Body of pancreas (tissue), 4 donors: ENCODE measurements around the gene THTPA. TPM values are rescaled to one million over a fixed set of nuclear protein-coding genes. Genes with fewer than 3 reads are reported as not detected.

Source experiments
- ATAC-seq: fragments of 150-250 bp; one replicate; pipeline ENCODE4 v1.9.1; 2016
- DNase-seq, 4 donors: peaks; one replicate each; pipeline ENCODE4 v3.0.0-alpha.2; 2019
- H3K27ac ChIP-seq, 4 donors: fragments of 200-600 bp; sonication (generic); 1 replicate in 3 of 4; 2 replicates in 1 of 4; pipeline versions ENCODE4 v1.5.1 to v1.6.1; 2016 to 2019; ENCODE audit warnings: mild to moderate bottlenecking in 1 of 4, mixed read lengths in 1 of 4, moderate library complexity in 1 of 4
- H3K27me3 ChIP-seq, 2 donors: fragments of 200-600 bp; sonication (generic); one replicate each; pipeline ENCODE4 v1.6.0; 2016; ENCODE audit warnings: mild to moderate bottlenecking in 1 of 2
- H3K36me3 ChIP-seq, 2 donors: fragments of 200-600 bp; sonication (generic); replicated peaks in 1 of 2; 2 replicates each; pipeline ENCODE4 v1.5.1; 2016; ENCODE audit warnings: low read depth in 2 of 2; ENCODE audit not compliant: insufficient read depth in 1 of 2
- H3K4me1 ChIP-seq: fragments of 200-600 bp; sonication (generic); one replicate; pipeline ENCODE4 v1.6.0; 2016
- H3K4me3 ChIP-seq, 2 donors: fragments of 200-600 bp; sonication (generic); 1 replicate in 1 of 2; 2 replicates in 1 of 2; pipeline ENCODE4 v1.5.1; 2016 to 2019
- H3K9me3 ChIP-seq, 3 donors: fragments of 200-600 bp; sonication (generic); 1 replicate in 2 of 3; 2 replicates in 1 of 3; pipeline ENCODE4 v1.5.1; 2016
- CTCF ChIP-seq, 7 experiments: fragments of 450-650 bp in 4 of 7; fragments of 200-600 bp in 3 of 7; sonication (generic) in 3 of 7; IDR thresholded peaks; one replicate each; pipeline ENCODE4 v1.5.1; 2016 to 2019; ENCODE audit warnings: antibody characterized with exemption in 7 of 7
- POLR2A ChIP-seq, 3 donors: fragments of 450-650 bp; IDR thresholded peaks; one replicate each; pipeline ENCODE4 v1.6.1; 2016; ENCODE audit warnings: antibody characterized with exemption in 3 of 3, mild to moderate bottlenecking in 2 of 3
- WGBS, 2 donors: methylation state at CpG; one replicate each; pipeline ENCODE4 v1.1.5; 2017; 5-methylcytosine and 5-hydroxymethylcytosine counted together
- intact Hi-C: fragments of 100-400 bp; cut with DNase I; formaldehyde crosslinking; loops from one replicate; pipeline ENCODE4 v1.15.1; 2023
- total RNA-seq, 2 donors: library from RNA; depleted of rRNA; stranded (reverse); fragments of >200 nt; gene quantifications; one replicate each; pipeline ENCODE4 v1.1.0, GENCODE V29; 2016

The THTPA gene
- total RNA-seq, 2 donors from 2014 or later, result 11.7 to 43.2 TPM

- Histone ChIP-seq H3K4me1 (no peaks in the 10 kb centered on the region), H3K36me3 (no peaks in the 10 kb centered on the region), H3K4me3 (no peak overlapping the region), H3K27me3 (no peaks in the 10 kb centered on the region), H3K9me3 (no peaks in the 10 kb centered on the region), H3K27ac (no peak overlapping the region)
- no peak for TF ChIP-seq CTCF (IDR thresholded peaks at IDR 0.05)
- no peak for TF ChIP-seq POLR2A (IDR thresholded peaks at IDR 0.05)
- intact Hi-C loops, result no loop called here
- ATAC-seq (no peak), DNase-seq (no peak)
- 67 to 74% methylated on average over 7 to 13 of the region's 13 CpGs for WGBS, 2 donors
Measured at GRCh38 chr14:23537351-23538049, 18.6 kb upstream of the THTPA start.

DNA sequence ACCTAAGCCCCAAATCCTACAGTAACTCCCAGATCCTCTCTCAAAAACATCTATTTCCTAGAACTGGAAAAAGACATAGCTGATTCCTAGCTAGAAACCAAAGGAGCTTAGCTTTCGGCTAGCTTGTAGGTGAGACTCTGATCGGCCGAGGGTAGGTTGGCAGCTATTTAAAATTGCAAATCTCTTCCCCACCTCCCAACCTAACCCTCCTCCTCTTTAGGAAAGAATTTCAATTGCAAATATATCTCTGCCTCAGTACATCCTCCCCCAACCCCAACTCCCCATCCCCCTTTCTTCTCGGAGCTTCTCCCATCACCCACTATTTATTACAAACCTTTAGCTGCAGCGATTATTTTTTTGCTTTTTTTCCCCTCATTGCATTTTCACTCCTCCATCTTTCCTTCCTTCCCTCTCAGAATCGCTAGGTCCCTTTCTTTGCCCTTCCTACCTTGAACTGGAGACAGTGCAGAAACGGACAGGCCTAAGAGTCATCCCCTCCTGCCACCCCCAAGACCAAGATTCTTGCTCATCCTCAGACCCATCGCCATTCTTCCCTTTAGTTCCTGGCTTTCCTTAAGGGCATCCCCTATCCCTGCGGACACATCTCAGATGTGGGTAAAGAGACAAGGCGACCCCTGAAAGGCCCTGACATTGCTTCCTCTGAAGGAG lies 17.9 kb upstream of the THTPA start:
- no peak overlapping the region for H3K4me3 ChIP-seq
- H3K27me3 ChIP-seq, result no peaks in the 10 kb centered on the region
- H3K27ac ChIP-seq, result no peak overlapping the region
- intact Hi-C loops, result no loop called here
- H3K9me3 ChIP-seq, result no peaks in the 10 kb centered on the region
- no peaks in the 10 kb centered on the region for H3K4me1 ChIP-seq
- ATAC-seq (no peak), DNase-seq (no peak)
- no peak for TF ChIP-seq POLR2A (IDR thresholded peaks at IDR 0.05)
- no peak for TF ChIP-seq CTCF (IDR thresholded peaks at IDR 0.05)
- no peaks in the 10 kb centered on the region for H3K36me3 ChIP-seq
- WGBS, 2 donors, result 76 to 78% methylated on average over 10 of the region's 10 CpGs

DNA sequence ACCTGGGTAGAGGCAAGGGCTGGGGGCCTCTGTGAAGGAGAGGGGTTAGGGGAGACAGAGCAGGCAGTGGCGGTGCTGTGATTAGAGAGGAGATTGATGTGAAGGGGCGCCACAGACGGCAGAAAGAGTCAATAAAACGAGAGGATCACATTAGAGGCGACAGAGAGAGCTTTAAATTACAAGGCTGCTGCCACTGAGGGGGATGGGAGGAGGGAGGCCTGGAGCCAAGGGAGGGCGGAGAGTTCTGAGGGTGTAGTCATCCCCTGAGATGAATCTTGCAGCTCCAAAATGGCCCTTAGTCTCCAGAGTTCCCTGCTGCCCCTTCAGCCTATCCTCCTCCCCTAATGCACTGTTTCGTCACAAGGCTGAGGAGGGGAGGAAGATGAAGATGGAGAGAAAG lies 17.3 kb upstream of the THTPA start:
- no peak overlapping the region for H3K4me3 ChIP-seq
- no peak for TF ChIP-seq CTCF (IDR thresholded peaks at IDR 0.05)
- no peak for TF ChIP-seq POLR2A (IDR thresholded peaks at IDR 0.05)
- no peaks in the 10 kb centered on the region for H3K36me3 ChIP-seq
- no peaks in the 10 kb centered on the region for H3K9me3 ChIP-seq
- ATAC-seq (no peak), DNase-seq (no peak)
- H3K27me3 ChIP-seq, result no peaks in the 10 kb centered on the region
- intact Hi-C loops, result no loop called here
- WGBS, 2 donors, result 52 to 55% methylated on average over 7 of the region's 7 CpGs
- H3K4me1 ChIP-seq, result no peaks in the 10 kb centered on the region
- no peak overlapping the region for H3K27ac ChIP-seq

DNA sequence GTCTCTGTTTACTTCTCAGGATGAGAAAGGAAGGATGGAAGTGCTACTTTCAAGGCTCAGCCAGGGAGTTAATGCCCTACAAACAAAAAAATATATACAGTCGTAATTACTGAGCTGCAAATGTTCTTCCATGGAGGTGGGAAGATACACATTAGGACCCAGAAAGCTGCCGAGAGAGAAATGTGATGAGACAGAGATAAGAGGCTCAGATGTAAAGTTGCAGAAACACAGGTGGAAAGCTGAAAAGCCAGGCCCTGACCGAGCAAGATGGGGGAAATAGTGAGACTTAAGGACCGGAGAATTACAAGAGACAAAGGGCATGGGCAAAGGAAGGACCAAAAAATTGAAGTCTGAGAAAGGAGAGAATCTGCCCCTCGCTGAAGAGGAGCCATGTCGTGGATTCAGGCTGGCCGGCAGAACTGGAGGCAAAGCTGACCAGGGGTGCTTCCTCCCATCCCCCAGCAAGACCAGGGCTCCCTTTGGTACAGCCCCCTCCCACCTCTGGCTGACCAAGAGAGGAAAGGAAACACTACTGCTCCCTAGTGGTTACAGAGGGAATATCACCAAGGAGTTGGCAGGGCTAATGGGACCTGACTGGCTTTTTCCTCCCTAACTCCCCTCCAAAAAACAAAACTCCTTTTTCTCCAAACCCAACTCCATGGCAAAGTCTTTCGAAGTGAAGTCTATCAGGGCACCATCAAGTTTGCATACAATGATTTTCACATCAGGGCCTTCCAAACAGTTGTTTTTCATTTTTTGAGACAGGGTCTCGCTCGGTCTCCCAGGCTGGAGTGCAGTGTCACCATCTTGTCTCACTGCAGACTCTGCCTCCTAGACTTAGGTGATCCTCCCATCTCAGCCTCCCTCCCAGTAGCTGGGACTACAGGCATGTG lies 16.6 kb upstream of the THTPA start:
- no peaks in the 10 kb centered on the region for H3K9me3 ChIP-seq
- TF ChIP-seq CTCF (IDR thresholded peaks at IDR 0.05) (peak; percentile 58 to 76 (median 66)), POLR2A (IDR thresholded peaks at IDR 0.05) (no peak)
- H3K4me3 ChIP-seq, result no peak overlapping the region
- H3K36me3 ChIP-seq, result no peaks in the 10 kb centered on the region
- no peak overlapping the region for H3K27ac ChIP-seq
- 37 to 40% methylated on average over 10 of the region's 10 CpGs for WGBS, 2 donors
- H3K4me1 ChIP-seq, result no peaks in the 10 kb centered on the region
- peak in 1 of 4 donors; percentile 34 for DNase-seq
- no peaks in the 10 kb centered on the region for H3K27me3 ChIP-seq
- intact Hi-C loops, result no loop called here
- ATAC-seq, result peak; percentile 84
